Measurements from ENCODE around the gene MTARC1.

MTARC1 gene

GRCh38 chr1:220786337-220787068 is at the start of gene MTARC1:
TSS of gene MTARC1 (plus strand) at chr1:220786913. CDS start at chr1:220786945, 32 bp downstream.
- peak; percentile 71 for DNase-seq

- DNase-seq, result no peak
Measured at GRCh38 chr1:220741349-220741748, 45.4 kb upstream of the MTARC1 start.

GRCh38 chr1:220741825-220742224 is 44.9 kb upstream of the MTARC1 start:
- DNase-seq, result no peak

- no peak for DNase-seq
Measured at GRCh38 chr1:220742520-220742919, 44.2 kb upstream of the MTARC1 start.

GRCh38 chr1:220746851-220747250 is 39.9 kb upstream of the MTARC1 start:
- DNase-seq, result no peak

- DNase-seq, result no peak
Measured at GRCh38 chr1:220747437-220748088, 39.1 kb upstream of the MTARC1 start.

- peak; percentile 81 for DNase-seq
Measured at GRCh38 chr1:220748089-220748934, 38.4 kb upstream of the MTARC1 start, which contains the start of gene MTARC2. TSS of gene MTARC2 (plus strand) at chr1:220748322. CDS start at chr1:220748532, 210 bp downstream.

- no peak for DNase-seq
Measured at GRCh38 chr1:220748936-220749335, 37.8 kb upstream of the MTARC1 start.

GRCh38 chr1:220750131-220750515 is 36.6 kb upstream of the MTARC1 start:
- no peak for DNase-seq

- DNase-seq, result no peak
Measured at GRCh38 chr1:220751111-220751510, 35.6 kb upstream of the MTARC1 start.

GRCh38 chr1:220754212-220754917 is 32.3 kb upstream of the MTARC1 start:
- no peak for DNase-seq

- DNase-seq, result no peak
Measured at GRCh38 chr1:220754918-220755295, 31.8 kb upstream of the MTARC1 start.

GRCh38 chr1:220755309-220755708 is 31.4 kb upstream of the MTARC1 start:
- no peak for DNase-seq

- DNase-seq, result no peak
Measured at GRCh38 chr1:220757441-220757840, 29.3 kb upstream of the MTARC1 start.

GRCh38 chr1:220759147-220759546 is 27.6 kb upstream of the MTARC1 start:
- no peak for DNase-seq

GRCh38 chr1:220761688-220762427 is 24.9 kb upstream of the MTARC1 start:
- no peak for DNase-seq

GRCh38 chr1:220764757-220765156 is 22.0 kb upstream of the MTARC1 start:
- DNase-seq, result no peak

GRCh38 chr1:220767312-220768125 is 19.2 kb upstream of the MTARC1 start:
- DNase-seq, result no peak

- DNase-seq, result no peak
Measured at GRCh38 chr1:220768126-220768601, 18.5 kb upstream of the MTARC1 start.

GRCh38 chr1:220769205-220769604 is 17.5 kb upstream of the MTARC1 start:
- no peak for DNase-seq

Data from right forelimb (tissue), 1 donor.